Testis (tissue), 2 donors: ENCODE data around the gene TMEM145.

ENCODE experiments used
- CTCF ChIP-seq, 3 experiments: fragments of 450-650 bp in 2 of 3; fragments of 200-600 bp in 1 of 3; sonication (generic) in 1 of 3; IDR thresholded peaks; one replicate each; pipeline ENCODE4 v1.5.1; 2016 to 2019; ENCODE audit warnings: antibody characterized with exemption in 3 of 3, mild to moderate bottlenecking in 2 of 3, moderate library complexity in 1 of 3
- POLR2A ChIP-seq: fragments of 450-650 bp; IDR thresholded peaks from one replicate; pipeline ENCODE4 v1.6.1; 2017; ENCODE audit warnings: antibody characterized with exemption, mild to moderate bottlenecking, moderate library complexity

- no peak for TF ChIP-seq CTCF (IDR thresholded peaks at IDR 0.05)
- TF ChIP-seq POLR2A, result no peak
These were observed 989 bp downstream of the TMEM145 start for GRCh38 chr19:42313840-42314755.
